Kidney epithelial cell (primary cell): ENCODE data around the gene NFKBIL1. TPM values are rescaled to one million over a fixed set of nuclear protein-coding genes. Genes with fewer than 3 reads are reported as not detected.

Experiments
- DNase-seq: peaks from one replicate; pipeline ENCODE4 v3.0.0-alpha.2; 2010; ENCODE audit warnings: low read depth
- H3K27me3 ChIP-seq: 2 replicates; pipeline ENCODE4 v1.6.0; 2011; ENCODE audit warnings: low read length; ENCODE audit not compliant: control insufficient read depth, insufficient read depth
- H3K36me3 ChIP-seq: 2 replicates; pipeline ENCODE4 v1.5.1; 2011; ENCODE audit warnings: low read length; ENCODE audit not compliant: control insufficient read depth, insufficient read depth
- H3K4me3 ChIP-seq: 2 replicates; pipeline ENCODE4 v1.5.1; 2011; ENCODE audit warnings: low read depth, mild to moderate bottlenecking, control low read depth, low read length
- total RNA-seq: library from RNA; depleted of rRNA; stranded (reverse); fragments of >200 nt; gene quantifications from 2 replicates; pipeline ENCODE4 v1.2.3, GENCODE V29; 2015
- TF ChIP-seq, protein P1 (sequence below): IDR thresholded peaks from 2 replicates; pipeline ENCODE4 v1.5.1; 2011; ENCODE audit warnings: mild to moderate bottlenecking, moderate library complexity, low read length, control low read depth, inconsistent platforms; ENCODE audit not compliant: insufficient read depth, poor library complexity, severe bottlenecking

NFKBIL1 gene
- total RNA-seq, 1 donor from 2014 or later, result 44.0 TPM

DNA sequence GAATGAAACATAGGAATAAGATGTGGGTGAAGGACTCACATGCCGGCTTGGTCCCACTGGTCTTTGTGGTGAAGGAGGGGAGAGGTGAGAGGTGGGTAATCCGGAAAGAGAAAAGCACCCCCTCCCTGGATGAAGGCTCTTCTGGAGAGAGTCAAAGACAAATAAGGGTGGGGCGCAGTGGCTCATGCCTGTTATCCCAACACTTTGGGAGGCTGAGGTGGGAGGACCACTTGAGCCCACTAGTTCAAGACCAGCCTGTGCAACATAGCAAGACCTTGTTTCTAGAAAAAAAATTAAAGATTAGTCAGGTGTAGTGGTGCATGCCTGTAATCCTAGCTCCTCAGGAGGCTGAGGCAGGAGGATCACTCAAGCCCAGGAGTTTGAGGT is 31.7 kb downstream of the NFKBIL1 start:
- Histone ChIP-seq H3K36me3 (no peaks in the 10 kb centered on the region), H3K27me3 (no peaks in the 10 kb centered on the region), H3K4me3 (no peak overlapping the region)
- no peak for DNase-seq
- TF ChIP-seq, protein P1, sequence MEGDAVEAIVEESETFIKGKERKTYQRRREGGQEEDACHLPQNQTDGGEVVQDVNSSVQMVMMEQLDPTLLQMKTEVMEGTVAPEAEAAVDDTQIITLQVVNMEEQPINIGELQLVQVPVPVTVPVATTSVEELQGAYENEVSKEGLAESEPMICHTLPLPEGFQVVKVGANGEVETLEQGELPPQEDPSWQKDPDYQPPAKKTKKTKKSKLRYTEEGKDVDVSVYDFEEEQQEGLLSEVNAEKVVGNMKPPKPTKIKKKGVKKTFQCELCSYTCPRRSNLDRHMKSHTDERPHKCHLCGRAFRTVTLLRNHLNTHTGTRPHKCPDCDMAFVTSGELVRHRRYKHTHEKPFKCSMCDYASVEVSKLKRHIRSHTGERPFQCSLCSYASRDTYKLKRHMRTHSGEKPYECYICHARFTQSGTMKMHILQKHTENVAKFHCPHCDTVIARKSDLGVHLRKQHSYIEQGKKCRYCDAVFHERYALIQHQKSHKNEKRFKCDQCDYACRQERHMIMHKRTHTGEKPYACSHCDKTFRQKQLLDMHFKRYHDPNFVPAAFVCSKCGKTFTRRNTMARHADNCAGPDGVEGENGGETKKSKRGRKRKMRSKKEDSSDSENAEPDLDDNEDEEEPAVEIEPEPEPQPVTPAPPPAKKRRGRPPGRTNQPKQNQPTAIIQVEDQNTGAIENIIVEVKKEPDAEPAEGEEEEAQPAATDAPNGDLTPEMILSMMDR, result no peak

GRCh38 chr6:31579546-31580437 is 32.4 kb downstream of the NFKBIL1 start:
- TF ChIP-seq, protein P1, result no peak
- Histone ChIP-seq H3K27me3 (no peaks in the 10 kb centered on the region), H3K4me3 (no peak overlapping the region), H3K36me3 (no peaks in the 10 kb centered on the region)
- DNase-seq, result no peak

DNA sequence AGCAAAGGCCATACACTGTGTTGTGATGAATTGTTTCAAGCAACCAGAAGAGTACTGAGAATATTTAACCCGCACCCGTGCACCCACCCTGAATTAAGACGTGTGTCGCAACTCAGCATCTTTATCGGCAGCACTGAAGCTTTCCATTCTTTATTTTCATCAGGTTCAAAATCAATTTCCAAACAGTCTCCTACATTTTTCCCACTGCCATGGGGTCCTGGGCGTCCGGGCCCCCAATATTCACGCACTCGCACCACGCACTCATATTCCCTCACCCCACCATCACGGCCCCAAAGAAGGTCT is 33.0 kb downstream of the NFKBIL1 start:
- H3K4me3 ChIP-seq, result peak overlapping the region; percentile 85
- TF ChIP-seq, protein P1, result no peak
- no peak for DNase-seq
- no peaks in the 10 kb centered on the region for H3K27me3 ChIP-seq
- H3K36me3 ChIP-seq, result no peaks in the 10 kb centered on the region

DNA sequence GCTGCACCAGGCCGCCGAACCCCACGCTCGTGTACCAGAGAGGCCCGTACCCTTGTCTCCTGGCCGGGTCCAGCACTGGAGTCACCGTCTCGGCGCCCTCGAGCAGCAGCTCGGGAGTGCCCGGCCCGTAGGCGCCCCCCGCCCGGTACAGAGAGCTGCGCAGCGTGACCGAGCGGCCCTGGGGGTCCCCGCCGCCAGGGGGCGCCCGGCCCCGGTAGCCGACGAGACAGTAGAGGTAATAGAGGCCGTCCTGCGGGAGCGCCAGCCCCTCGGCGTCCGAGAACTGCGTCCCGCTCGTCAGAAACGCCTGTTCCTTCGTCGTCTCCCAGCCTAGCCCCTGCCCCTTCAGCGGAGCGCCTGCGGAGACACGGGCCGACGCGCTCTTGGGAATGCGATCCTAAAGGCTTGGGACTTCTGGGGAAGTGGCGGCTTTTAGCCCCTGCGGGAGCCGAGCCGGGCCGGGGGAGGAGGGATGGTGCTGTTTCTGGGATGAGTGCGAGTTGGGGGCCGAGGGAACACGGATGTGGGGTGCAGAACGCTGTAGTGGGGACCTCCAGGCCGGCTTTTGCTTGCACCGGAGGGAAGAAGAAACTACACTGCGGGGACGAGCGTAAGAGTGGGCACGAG is 33.5 kb downstream of the NFKBIL1 start:
- no peak for DNase-seq
- TF ChIP-seq, protein P1, result peak; percentile 71
- Histone ChIP-seq H3K4me3 (peak overlapping the region; percentile 85), H3K36me3 (no peaks in the 10 kb centered on the region), H3K27me3 (no peaks in the 10 kb centered on the region)

DNA sequence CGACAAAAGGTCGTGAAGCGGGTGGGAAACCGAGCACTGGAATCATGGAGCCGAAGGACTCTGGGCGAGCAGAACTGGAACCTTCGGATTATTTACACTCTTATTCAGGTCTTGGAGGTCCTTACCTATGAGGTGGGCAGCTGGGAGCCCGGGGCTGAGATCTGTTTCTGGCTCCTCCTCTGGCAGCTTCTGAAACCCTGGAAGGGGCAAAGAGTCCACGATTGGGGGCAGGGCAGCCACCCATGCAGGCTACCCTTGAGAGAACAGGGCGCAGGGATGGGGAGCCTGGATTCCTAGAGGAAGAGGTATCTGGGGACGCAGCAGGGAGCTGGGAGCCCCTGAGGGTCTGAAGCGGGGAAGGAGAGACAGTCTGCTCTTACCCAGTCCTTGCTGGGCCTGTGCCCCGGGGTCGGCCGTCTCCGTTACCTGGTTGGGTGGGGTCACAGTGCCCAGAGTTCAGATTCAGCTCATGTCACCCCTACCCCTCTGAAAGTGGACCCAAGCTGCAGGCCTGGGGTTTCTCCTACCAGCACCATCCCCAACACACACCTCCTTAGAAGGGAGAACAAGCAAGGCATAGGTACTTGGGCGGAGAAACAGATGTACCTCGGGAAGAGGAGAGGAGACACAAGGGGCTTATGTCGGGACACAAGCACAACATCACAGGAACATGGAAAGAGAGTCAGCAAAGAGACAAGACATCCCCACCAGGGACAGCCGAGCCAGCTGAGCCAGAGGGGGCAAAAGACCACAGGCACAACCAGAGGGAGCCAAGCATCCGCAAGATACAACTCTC is 34.2 kb downstream of the NFKBIL1 start:
- no peak for DNase-seq
- Histone ChIP-seq H3K4me3 (peak overlapping the region; percentile 85), H3K36me3 (no peaks in the 10 kb centered on the region), H3K27me3 (no peaks in the 10 kb centered on the region)
- TF ChIP-seq, protein P1, result no peak
